Central memory CD8-positive, alpha-beta T cell (primary cell): Measurements from ENCODE around the gene CDC42BPB.
"Not testable (repeated sequence)": the region's sequence is repeated elsewhere in the genome, so short reads cannot be mapped to it uniquely, and the experiment has no call there.

Source experiments
- ATAC-seq: fragments of 150-1000 bp; cut with Tn5 transposase; replicated peaks from 2 replicates; pipeline ENCODE4 v1.10.0; 2022; ENCODE audit warnings: mild to moderate bottlenecking, moderate FRiP score, moderate number of reproducible peaks; ENCODE audit not compliant: poor library complexity, severe bottlenecking; ENCODE audit errors: extremely low read depth
- DNase-seq, 2 donors: peaks; one replicate each; pipeline ENCODE4 v3.0.0; 2021; ENCODE audit warnings: low spot score in 2 of 2
- H3K27ac Mint-ChIP-seq: one replicate; pipeline ENCODE4 v1.8.0; 2022; ENCODE audit warnings: low read depth, mild to moderate bottlenecking, moderate library complexity, mixed read lengths
- H3K27me3 Mint-ChIP-seq: one replicate; pipeline ENCODE4 v1.8.0; 2022; ENCODE audit warnings: mixed read lengths
- H3K36me3 Mint-ChIP-seq: one replicate; pipeline ENCODE4 v1.8.0; 2022; ENCODE audit warnings: mild to moderate bottlenecking, moderate library complexity, mixed read lengths; ENCODE audit not compliant: insufficient read depth
- H3K4me1 Mint-ChIP-seq: one replicate; pipeline ENCODE4 v1.8.0; 2022; ENCODE audit warnings: mixed read lengths
- H3K4me3 Mint-ChIP-seq: one replicate; pipeline ENCODE4 v1.8.0; 2022; ENCODE audit warnings: mild to moderate bottlenecking, moderate library complexity, mixed read lengths
- H3K9me3 Mint-ChIP-seq: one replicate; pipeline ENCODE4 v1.8.0; 2022; ENCODE audit warnings: mixed read lengths

Gene CDC42BPB

GRCh38 chr14:103064436-103064835, 7.1 kb upstream of the CDC42BPB start:
- Mint-ChIP-seq H3K36me3 (no peaks in the 10 kb centered on the region), H3K27me3 (peaks cover 23% of the 10 kb centered on the region), H3K9me3 (no peaks in the 10 kb centered on the region), H3K4me3 (no peak overlapping the region), H3K27ac (no peak overlapping the region), H3K4me1 (no peaks in the 10 kb centered on the region)
- no peak for DNase-seq
- no peak for ATAC-seq

- DNase-seq (no peak), ATAC-seq (no peak)
- Mint-ChIP-seq H3K27ac (no peak overlapping the region), H3K27me3 (peaks cover 26% of the 10 kb centered on the region), H3K9me3 (no peaks in the 10 kb centered on the region), H3K4me3 (no peak overlapping the region), H3K36me3 (peaks cover 1% of the 10 kb centered on the region), H3K4me1 (peaks cover 1% of the 10 kb centered on the region)
These were observed 4.2 kb upstream of the CDC42BPB start for GRCh38 chr14:103061482-103061976.

- H3K9me3 Mint-ChIP-seq = no peaks in the 10 kb centered on the region
- no peak overlapping the region for H3K27ac Mint-ChIP-seq
- DNase-seq (no peak), ATAC-seq (no peak)
- H3K4me1 Mint-ChIP-seq = peaks cover 7% of the 10 kb centered on the region
- peaks cover 46% of the 10 kb centered on the region for H3K27me3 Mint-ChIP-seq
- peaks cover 1% of the 10 kb centered on the region for H3K36me3 Mint-ChIP-seq
- H3K4me3 Mint-ChIP-seq = no peak overlapping the region
These were observed 2.2 kb upstream of the CDC42BPB start for GRCh38 chr14:103059556-103059955.

GRCh38 chr14:103058164-103059055, 1.1 kb upstream of the CDC42BPB start:
- DNase-seq (no peak), ATAC-seq (no peak)
- no peak overlapping the region for H3K27ac Mint-ChIP-seq
- H3K36me3 Mint-ChIP-seq = peaks cover 1% of the 10 kb centered on the region
- peaks cover 53% of the 10 kb centered on the region for H3K27me3 Mint-ChIP-seq
- H3K4me1 Mint-ChIP-seq = peaks cover 7% of the 10 kb centered on the region
- H3K4me3 Mint-ChIP-seq = peak overlapping the region; percentile 20
- H3K9me3 Mint-ChIP-seq = no peaks in the 10 kb centered on the region

- no peak for ATAC-seq
- Mint-ChIP-seq H3K4me3 (no peak overlapping the region), H3K27me3 (peaks cover 53% of the 10 kb centered on the region)
These were observed 349 bp downstream of the CDC42BPB start for GRCh38 chr14:103057028-103057371.

GRCh38 chr14:103056322-103057027, 874 bp downstream of the CDC42BPB start:
- peaks cover 53% of the 10 kb centered on the region for H3K27me3 Mint-ChIP-seq
- peaks cover 1% of the 10 kb centered on the region for H3K36me3 Mint-ChIP-seq
- peaks cover 7% of the 10 kb centered on the region for H3K4me1 Mint-ChIP-seq
- no peak overlapping the region for H3K27ac Mint-ChIP-seq
- DNase-seq = no peak
- peak overlapping the region; percentile 60 for H3K4me3 Mint-ChIP-seq
- H3K9me3 Mint-ChIP-seq = no peaks in the 10 kb centered on the region
- no peak for ATAC-seq

More at GRCh38 chr14:103057028-103057371, 349 bp downstream of the CDC42BPB start:
- Mint-ChIP-seq H3K27ac (no peak overlapping the region), H3K36me3 (peaks cover 1% of the 10 kb centered on the region), H3K4me1 (peaks cover 7% of the 10 kb centered on the region), H3K9me3 (no peaks in the 10 kb centered on the region)
- no peak for DNase-seq

GRCh38 chr14:103055695-103056094, 1.7 kb downstream of the CDC42BPB start:
- peaks cover 7% of the 10 kb centered on the region for H3K4me1 Mint-ChIP-seq
- peaks cover 53% of the 10 kb centered on the region for H3K27me3 Mint-ChIP-seq
- H3K27ac Mint-ChIP-seq = no peak overlapping the region
- no peak for ATAC-seq
- DNase-seq = no peak
- peak overlapping the region; percentile 60 for H3K4me3 Mint-ChIP-seq
- H3K36me3 Mint-ChIP-seq = peaks cover 1% of the 10 kb centered on the region
- no peaks in the 10 kb centered on the region for H3K9me3 Mint-ChIP-seq

GRCh38 chr14:103052407-103052806, 4.9 kb downstream of the CDC42BPB start:
- H3K27me3 Mint-ChIP-seq = peaks cover 36% of the 10 kb centered on the region
- no peaks in the 10 kb centered on the region for H3K9me3 Mint-ChIP-seq
- no peak overlapping the region for H3K27ac Mint-ChIP-seq
- DNase-seq (no peak), ATAC-seq (no peak)
- peaks cover 2% of the 10 kb centered on the region for H3K36me3 Mint-ChIP-seq
- peaks cover 7% of the 10 kb centered on the region for H3K4me1 Mint-ChIP-seq
- no peak overlapping the region for H3K4me3 Mint-ChIP-seq

GRCh38 chr14:103050935-103051334, 6.4 kb downstream of the CDC42BPB start:
- H3K4me3 Mint-ChIP-seq = no peak overlapping the region
- peaks cover 2% of the 10 kb centered on the region for H3K36me3 Mint-ChIP-seq
- H3K9me3 Mint-ChIP-seq = no peaks in the 10 kb centered on the region
- H3K27ac Mint-ChIP-seq = no peak overlapping the region
- peaks cover 41% of the 10 kb centered on the region for H3K27me3 Mint-ChIP-seq
- no peaks in the 10 kb centered on the region for H3K4me1 Mint-ChIP-seq
- ATAC-seq = no peak
- DNase-seq = no peak

GRCh38 chr14:103047453-103047852, 9.9 kb downstream of the CDC42BPB start:
- not testable (repeated sequence) for H3K4me1 Mint-ChIP-seq, H3K27ac Mint-ChIP-seq, DNase-seq, ATAC-seq, H3K4me3 Mint-ChIP-seq, H3K36me3 Mint-ChIP-seq, H3K9me3 Mint-ChIP-seq
- peaks cover 38% of the 10 kb centered on the region for H3K27me3 Mint-ChIP-seq

- ATAC-seq = no peak
- Mint-ChIP-seq H3K27me3 (peaks cover 42% of the 10 kb centered on the region), H3K27ac (no peak overlapping the region), H3K36me3 (peaks cover 2% of the 10 kb centered on the region), H3K4me1 (peaks cover 7% of the 10 kb centered on the region), H3K9me3 (no peaks in the 10 kb centered on the region), H3K4me3 (no peak overlapping the region)
- no peak for DNase-seq
These were observed 11.9 kb downstream of the CDC42BPB start for GRCh38 chr14:103045371-103045869.

- no peak overlapping the region for H3K4me3 Mint-ChIP-seq
- H3K27me3 Mint-ChIP-seq = peaks cover 55% of the 10 kb centered on the region
- ATAC-seq = no peak
- no peaks in the 10 kb centered on the region for H3K9me3 Mint-ChIP-seq
- no peak for DNase-seq
- H3K36me3 Mint-ChIP-seq = no peaks in the 10 kb centered on the region
- H3K27ac Mint-ChIP-seq = no peak overlapping the region
- peaks cover 7% of the 10 kb centered on the region for H3K4me1 Mint-ChIP-seq
These were observed 13.9 kb downstream of the CDC42BPB start for GRCh38 chr14:103043257-103044015.
